Measurements from ENCODE around the gene DHRS11.

Gene DHRS11

DNA sequence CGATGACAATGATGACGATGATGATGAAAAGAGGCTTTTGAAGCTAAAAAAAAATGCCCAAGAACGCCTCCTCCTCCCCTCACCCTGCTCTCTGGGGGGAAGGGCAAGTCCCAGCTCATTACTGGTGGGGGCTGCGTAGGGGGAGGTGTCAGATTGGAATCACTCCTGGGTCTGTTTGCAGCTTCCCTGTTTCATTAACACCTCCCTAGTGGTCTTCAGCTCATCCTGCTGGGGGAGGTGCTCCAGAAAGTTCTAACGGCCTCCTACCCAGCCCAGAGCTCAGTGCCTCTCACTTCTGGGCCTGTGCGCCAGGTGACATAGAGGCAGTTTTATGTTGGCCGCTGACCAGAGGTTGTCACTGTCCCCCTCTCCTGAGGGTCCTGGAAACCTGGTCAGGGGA, 22.4 kb downstream of the DHRS11 start:
- TF ChIP-seq, protein P1, sequence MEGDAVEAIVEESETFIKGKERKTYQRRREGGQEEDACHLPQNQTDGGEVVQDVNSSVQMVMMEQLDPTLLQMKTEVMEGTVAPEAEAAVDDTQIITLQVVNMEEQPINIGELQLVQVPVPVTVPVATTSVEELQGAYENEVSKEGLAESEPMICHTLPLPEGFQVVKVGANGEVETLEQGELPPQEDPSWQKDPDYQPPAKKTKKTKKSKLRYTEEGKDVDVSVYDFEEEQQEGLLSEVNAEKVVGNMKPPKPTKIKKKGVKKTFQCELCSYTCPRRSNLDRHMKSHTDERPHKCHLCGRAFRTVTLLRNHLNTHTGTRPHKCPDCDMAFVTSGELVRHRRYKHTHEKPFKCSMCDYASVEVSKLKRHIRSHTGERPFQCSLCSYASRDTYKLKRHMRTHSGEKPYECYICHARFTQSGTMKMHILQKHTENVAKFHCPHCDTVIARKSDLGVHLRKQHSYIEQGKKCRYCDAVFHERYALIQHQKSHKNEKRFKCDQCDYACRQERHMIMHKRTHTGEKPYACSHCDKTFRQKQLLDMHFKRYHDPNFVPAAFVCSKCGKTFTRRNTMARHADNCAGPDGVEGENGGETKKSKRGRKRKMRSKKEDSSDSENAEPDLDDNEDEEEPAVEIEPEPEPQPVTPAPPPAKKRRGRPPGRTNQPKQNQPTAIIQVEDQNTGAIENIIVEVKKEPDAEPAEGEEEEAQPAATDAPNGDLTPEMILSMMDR (IDR thresholded peaks at IDR 0.05; ENCODE audit: low read length, missing control alignments): no peak
- no peak for DNase-seq (ENCODE audit: low read depth)
- H3K4me3 ChIP-seq (replicated peaks; ENCODE audit: low read depth, low read length): no peak overlapping the region

DNA sequence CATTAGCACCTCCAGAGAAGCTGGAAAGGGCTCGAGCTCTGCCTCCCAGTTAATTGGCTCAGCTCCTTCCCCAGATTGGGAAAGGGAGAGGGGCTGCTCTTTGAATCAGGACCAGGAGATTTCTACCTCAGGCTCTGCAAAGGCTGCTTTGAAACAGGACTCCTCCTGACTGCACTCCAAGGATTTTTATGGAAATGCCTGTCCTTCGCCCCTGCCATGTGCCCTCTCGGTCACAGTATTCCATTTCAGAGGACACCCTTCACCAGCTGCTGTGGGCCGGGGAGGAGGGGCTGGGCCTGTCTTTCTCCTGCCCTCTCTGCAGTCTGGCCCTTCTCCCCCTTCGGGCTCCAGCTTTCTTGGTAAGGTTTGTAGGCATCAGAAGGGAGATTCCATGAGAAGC, 23.3 kb downstream of the DHRS11 start:
- no peak overlapping the region for H3K4me3 ChIP-seq (replicated peaks; ENCODE audit: low read depth, low read length)
- no peak for DNase-seq (ENCODE audit: low read depth)
- TF ChIP-seq, protein P1 (IDR thresholded peaks at IDR 0.05; ENCODE audit: low read length, missing control alignments): no peak

DNA sequence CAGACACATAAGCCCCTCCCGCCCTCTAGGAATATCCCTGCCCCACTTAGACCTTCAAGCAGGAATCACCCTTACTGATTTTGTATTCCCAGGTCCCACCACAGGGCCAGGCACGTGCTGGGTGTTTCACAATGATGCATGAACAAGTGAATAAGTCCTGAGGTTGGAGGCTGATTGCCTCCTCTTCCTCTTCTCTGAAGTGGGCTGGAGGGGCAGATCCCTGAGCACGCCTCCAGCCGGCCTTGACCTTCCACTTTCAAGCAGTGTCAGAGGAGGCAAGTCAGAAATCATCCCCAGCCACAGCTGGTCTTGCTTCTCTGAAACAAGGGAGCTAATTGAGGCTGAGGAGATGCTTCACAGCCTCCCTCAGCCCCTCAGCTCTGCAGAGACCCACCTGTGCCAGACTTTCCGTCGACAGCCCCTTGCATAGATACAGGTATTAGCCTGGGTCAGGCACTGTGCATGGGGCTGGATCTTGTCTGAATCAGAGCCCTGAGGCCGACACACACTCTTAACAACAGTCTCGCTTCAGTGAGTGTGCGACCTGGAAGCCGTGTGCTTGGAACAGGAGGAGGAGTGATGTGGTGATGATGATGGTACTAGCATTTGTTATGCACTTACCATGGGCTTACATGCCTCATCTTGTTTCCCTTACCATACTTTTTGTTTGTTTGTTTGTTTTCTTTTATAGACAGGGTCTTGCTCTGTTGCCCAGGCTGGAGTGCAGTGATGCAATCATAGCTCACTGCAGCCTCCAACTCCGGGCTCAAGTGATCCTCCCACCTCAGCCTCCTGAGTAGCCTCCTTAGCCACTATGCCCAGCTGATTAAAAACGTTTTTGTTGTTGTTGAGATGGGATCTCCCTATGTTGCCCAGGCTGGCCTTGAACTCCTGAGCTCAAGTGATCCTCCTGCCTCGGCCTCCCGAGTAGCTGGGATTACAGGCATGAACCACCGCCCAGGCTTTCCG, 24.7 kb downstream of the DHRS11 start:
- no peak for DNase-seq (ENCODE audit: low read depth)
- H3K4me3 ChIP-seq (replicated peaks; ENCODE audit: low read depth, low read length): no peak overlapping the region
- TF ChIP-seq, protein P1 (IDR thresholded peaks at IDR 0.05; ENCODE audit: low read length, missing control alignments): no peak

DNA sequence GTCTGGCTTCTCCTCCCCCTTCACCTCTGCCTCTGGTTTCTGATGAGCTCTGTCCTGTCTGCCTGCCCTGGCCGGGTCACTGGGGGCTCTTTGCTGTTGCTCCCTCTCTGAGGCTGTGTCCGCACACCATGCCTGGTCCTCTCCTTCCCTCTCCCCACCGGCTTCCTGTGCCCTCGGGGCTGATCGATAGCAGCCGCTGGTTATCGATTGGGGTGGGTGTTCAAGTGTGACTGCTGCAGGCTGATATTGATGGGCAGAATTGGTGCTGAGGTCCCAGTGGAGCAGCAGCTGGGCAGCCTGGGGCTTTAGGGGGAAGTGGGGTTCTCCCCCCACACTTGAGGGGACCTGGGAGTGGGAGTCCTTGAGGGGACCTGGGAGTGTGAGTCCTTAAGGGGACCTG, 26.1 kb downstream of the DHRS11 start:
- TF ChIP-seq, protein P1 (IDR thresholded peaks at IDR 0.05; ENCODE audit: low read length, missing control alignments): no peak
- H3K4me3 ChIP-seq (replicated peaks; ENCODE audit: low read depth, low read length): no peak overlapping the region
- no peak for DNase-seq (ENCODE audit: low read depth)

DNA sequence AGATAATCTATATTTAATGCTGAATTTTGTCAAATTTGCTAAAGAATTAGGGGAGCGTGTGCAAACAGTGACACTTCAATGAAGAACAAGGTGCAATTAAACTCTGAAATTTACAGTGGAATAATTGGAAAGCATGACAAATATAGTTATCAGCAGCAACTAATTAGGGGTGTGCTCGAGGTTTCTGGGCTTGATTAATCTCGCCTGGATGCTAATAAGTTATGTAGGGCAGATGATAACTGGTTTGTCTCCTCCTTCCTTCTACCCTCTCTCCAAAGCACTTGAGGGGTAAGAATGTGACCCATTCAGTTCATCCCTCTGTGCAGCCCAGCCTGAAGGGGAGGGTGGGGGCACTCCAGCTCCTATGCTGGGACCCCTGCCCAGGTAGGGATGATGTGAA, 31.6 kb downstream of the DHRS11 start:
- no peak for DNase-seq (ENCODE audit: low read depth)
- H3K4me3 ChIP-seq (replicated peaks; ENCODE audit: low read depth, low read length): no peak overlapping the region

DNA sequence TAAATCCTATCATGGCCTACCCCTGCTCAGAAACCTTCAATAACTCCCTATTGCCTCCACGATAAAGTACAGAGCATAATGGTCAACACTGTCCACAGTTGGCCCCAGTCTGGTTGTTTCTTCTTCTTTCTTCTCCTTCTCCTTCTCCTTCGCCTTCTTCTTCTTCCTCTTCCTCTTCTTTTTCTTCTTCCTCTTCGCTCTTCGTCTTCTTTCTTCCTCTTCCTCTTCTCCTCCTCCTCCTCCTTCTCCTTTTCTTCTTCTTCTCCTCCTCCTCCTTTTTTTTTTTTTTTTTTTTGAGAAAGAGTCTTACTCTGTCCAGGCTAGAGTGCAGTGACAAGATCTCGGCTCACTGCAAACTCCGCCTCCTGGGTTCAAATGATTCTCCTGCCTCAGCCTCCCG, 33.5 kb downstream of the DHRS11 start:
- no peak overlapping the region for H3K4me3 ChIP-seq (replicated peaks; ENCODE audit: low read depth, low read length)
- DNase-seq (ENCODE audit: low read depth): no peak
- TF ChIP-seq, protein P1 (IDR thresholded peaks at IDR 0.05; ENCODE audit: low read length, missing control alignments): no peak

More for the DNA sequence above, 31.6 kb downstream of the DHRS11 start:
- TF ChIP-seq, protein P1 (IDR thresholded peaks at IDR 0.05; ENCODE audit: low read length, missing control alignments): no peak
